HEK293 (cell line): ENCODE results near the gene SPTBN5.

Source experiments
- CTCF ChIA-PET: fragments of 350-600 bp; formaldehyde crosslinking; extraction: SDS; loops from one replicate; lab custom pipeline; 2021; ENCODE audit warnings: antibody characterized with exemption; lab: Yijun Ruan, JAX
- POLR2A ChIA-PET: fragments of 300-600 bp; formaldehyde crosslinking; extraction: SDS; loops from one replicate; lab custom pipeline; 2020; ENCODE audit warnings: antibody characterized with exemption, inconsistent platforms; lab: Yijun Ruan, JAX
- H3K27ac ChIP-seq: fragments of 200-500 bp; sonication (Bioruptor generic); 2 replicates; pipeline ENCODE4 v1.5.1; 2014; ENCODE audit warnings: low read depth, low read length, control low read depth, inconsistent platforms; ENCODE audit errors: extremely low read depth
- H3K36me3 ChIP-seq, 2 experiments: fragments of 200-500 bp in 1 of 2; sonication (Bioruptor generic) in 1 of 2; 1 replicate in 1 of 2; 2 replicates in 1 of 2; pipeline ENCODE4 v1.5.1; 2014 to 2017; ENCODE audit warnings: inconsistent platforms in 2 of 2, low read length in 2 of 2; ENCODE audit not compliant: control insufficient read depth in 2 of 2, insufficient read depth in 1 of 2
- H3K4me1 ChIP-seq: fragments of 200-500 bp; sonication (Bioruptor generic); 2 replicates; pipeline ENCODE4 v1.5.1; 2014; ENCODE audit warnings: mild to moderate bottlenecking, low read length, inconsistent platforms; ENCODE audit not compliant: control insufficient read depth, insufficient read depth
- H3K4me3 ChIP-seq: 2 replicates; pipeline ENCODE4 v1.5.1; 2011; ENCODE audit warnings: low read depth, mild to moderate bottlenecking, control low read depth, low read length, moderate library complexity
- H3K9me3 ChIP-seq: fragments of 200-500 bp; sonication (Bioruptor generic); 2 replicates; pipeline ENCODE4 v1.5.1; 2014; ENCODE audit warnings: low read depth, low read length, inconsistent platforms; ENCODE audit not compliant: control insufficient read depth, insufficient read depth
- GFI1B ChIP-seq: fragments of 450-650 bp; formaldehyde crosslinking; IDR thresholded peaks from 2 replicates; pipeline ENCODE4 v1.5.1; 2016; ENCODE audit warnings: missing biosample characterization, missing genetic modification characterization
- GLI2 ChIP-seq: fragments of 450-650 bp; formaldehyde crosslinking; IDR thresholded peaks from 2 replicates; pipeline ENCODE4; 2017; ENCODE audit warnings: missing biosample characterization, missing genetic modification characterization, low read depth, borderline replicate concordance
- HOXA7 ChIP-seq: sonication (generic); formaldehyde crosslinking; IDR thresholded peaks from 2 replicates; pipeline ENCODE4 v1.8.1; 2022; ENCODE audit warnings: missing genetic modification reagents, borderline replicate concordance
- MYNN ChIP-seq: fragments of 450-650 bp; formaldehyde crosslinking; IDR thresholded peaks from 2 replicates; pipeline ENCODE4 v1.5.1; 2016; ENCODE audit warnings: missing biosample characterization, missing genetic modification characterization, borderline replicate concordance
- RBAK ChIP-seq: fragments of 450-650 bp; formaldehyde crosslinking; IDR thresholded peaks from 2 replicates; pipeline ENCODE4 v1.5.1; 2016; ENCODE audit warnings: missing biosample characterization, missing genetic modification characterization
- SCRT2 ChIP-seq: fragments of 450-650 bp; formaldehyde crosslinking; IDR thresholded peaks from 2 replicates; pipeline ENCODE4 v1.5.1; 2016; ENCODE audit warnings: missing biosample characterization, missing genetic modification characterization
- SETDB1 ChIP-seq: IDR thresholded peaks from one replicate; pipeline ENCODE4 v1.6.1; 2017; ENCODE audit warnings: mild to moderate bottlenecking, low read length, moderate library complexity, mixed read lengths; ENCODE audit not compliant: insufficient read length
- YY1 ChIP-seq: fragments of 450-650 bp; formaldehyde crosslinking; IDR thresholded peaks from 2 replicates; pipeline ENCODE4 v1.5.1; 2018; ENCODE audit warnings: missing biosample characterization, missing genetic modification characterization
- ZNF114 ChIP-seq: fragments of 450-650 bp; formaldehyde crosslinking; IDR thresholded peaks from 2 replicates; pipeline ENCODE4 v1.5.0; 2017; ENCODE audit warnings: missing biosample characterization, missing genetic modification characterization
- ZNF169 ChIP-seq: fragments of 450-650 bp; formaldehyde crosslinking; IDR thresholded peaks from 2 replicates; pipeline ENCODE4 v1.5.1; 2016; ENCODE audit warnings: missing biosample characterization, missing genetic modification characterization
- ZNF19 ChIP-seq: fragments of 450-650 bp; formaldehyde crosslinking; IDR thresholded peaks from 2 replicates; pipeline ENCODE4; 2016; ENCODE audit warnings: missing biosample characterization, missing genetic modification characterization, low read depth
- ZNF280D ChIP-seq: fragments of 450-650 bp; formaldehyde crosslinking; IDR thresholded peaks from 2 replicates; pipeline ENCODE4 v1.5.1; 2016; ENCODE audit warnings: missing biosample characterization, missing genetic modification characterization
- ZNF292 ChIP-seq: fragments of 450-650 bp; formaldehyde crosslinking; IDR thresholded peaks from 2 replicates; pipeline ENCODE4 v1.5.1; 2016; ENCODE audit warnings: low read depth, missing biosample characterization, missing genetic modification characterization, borderline replicate concordance
- ZNF366 ChIP-seq: fragments of 450-650 bp; formaldehyde crosslinking; conservative IDR thresholded peaks from 2 replicates; pipeline ENCODE4 v1.5.1; 2016; ENCODE audit warnings: missing biosample characterization, missing genetic modification characterization
- ZNF404 ChIP-seq: fragments of 450-650 bp; formaldehyde crosslinking; IDR thresholded peaks from 2 replicates; pipeline ENCODE4 v1.5.1; 2017; ENCODE audit warnings: missing biosample characterization, missing genetic modification characterization
- ZNF449 ChIP-seq: fragments of 450-650 bp; formaldehyde crosslinking; IDR thresholded peaks from 2 replicates; pipeline ENCODE4 v1.5.1; 2017; ENCODE audit warnings: missing biosample characterization, mild to moderate bottlenecking, missing genetic modification characterization, moderate library complexity
- ZNF514 ChIP-seq: fragments of 450-650 bp; formaldehyde crosslinking; IDR thresholded peaks from 2 replicates; pipeline ENCODE4 v1.5.1; 2016; ENCODE audit warnings: missing biosample characterization, missing genetic modification characterization
- ZNF585B ChIP-seq: fragments of 450-650 bp; formaldehyde crosslinking; IDR thresholded peaks from 2 replicates; pipeline ENCODE4 v1.5.1; 2016; ENCODE audit warnings: missing biosample characterization, missing genetic modification characterization
- ZNF623 ChIP-seq: fragments of 450-650 bp; formaldehyde crosslinking; IDR thresholded peaks from 2 replicates; pipeline ENCODE4 v1.5.1; 2016; ENCODE audit warnings: missing biosample characterization, missing genetic modification characterization
- ZNF639 ChIP-seq: fragments of 450-650 bp; formaldehyde crosslinking; IDR thresholded peaks from 2 replicates; pipeline ENCODE4 v1.5.1; 2016; ENCODE audit warnings: missing biosample characterization, missing genetic modification characterization
- ZNF768 ChIP-seq: fragments of 450-650 bp; formaldehyde crosslinking; IDR thresholded peaks from 2 replicates; pipeline ENCODE4 v1.5.1; 2018; ENCODE audit warnings: missing biosample characterization, mild to moderate bottlenecking, missing genetic modification characterization
- ZXDB ChIP-seq: fragments of 450-650 bp; formaldehyde crosslinking; IDR thresholded peaks from 2 replicates; pipeline ENCODE4 v1.5.1; 2016; ENCODE audit warnings: missing biosample characterization, missing genetic modification characterization
- TF ChIP-seq, protein P1 (sequence below): fragments of 450-650 bp; formaldehyde crosslinking; IDR thresholded peaks from 2 replicates; pipeline ENCODE4 v1.5.1; 2016; ENCODE audit warnings: missing biosample characterization, missing genetic modification characterization, borderline replicate concordance
- TF ChIP-seq, protein P2 (sequence below): fragments of 450-650 bp; formaldehyde crosslinking; IDR thresholded peaks from 2 replicates; pipeline ENCODE4 v1.5.1; 2016; ENCODE audit warnings: missing biosample characterization, missing genetic modification characterization
- TF ChIP-seq, protein P3 (sequence below): fragments of 450-650 bp; formaldehyde crosslinking; IDR thresholded peaks from 2 replicates; pipeline ENCODE4 v1.5.1; 2016; ENCODE audit warnings: missing biosample characterization, missing genetic modification characterization

SPTBN5 gene

GRCh38 chr15:41884458-41884857 is 9.4 kb downstream of the SPTBN5 start:
- no peaks in the 10 kb centered on the region for H3K9me3 ChIP-seq
- CTCF ChIA-PET, result interaction anchor here (1.2 kb wide), 1 partner anchor 85 kb away, joined by 3 read pairs; no protein-coding TSS in a partner anchor
- H3K4me3 ChIP-seq, result no peak overlapping the region
- POLR2A ChIA-PET, result no interaction called here
- H3K27ac ChIP-seq, result no peak overlapping the region
- no peaks in the 10 kb centered on the region for H3K36me3 ChIP-seq
- H3K4me1 ChIP-seq, result no peaks in the 10 kb centered on the region
- TF ChIP-seq MYNN (tag by site-specific recombination) (no peak), ZNF19 (tag by site-specific recombination) (no peak), ZNF449 (tag by site-specific recombination) (no peak), ZNF169 (tag by site-specific recombination) (no peak), RBAK (tag by site-specific recombination) (no peak), ZNF639 (tag by site-specific recombination) (no peak), GLI2 (no peak), SCRT2 (tag by site-specific recombination) (no peak), ZNF768 (no peak), GFI1B (tag by site-specific recombination) (no peak), ZNF623 (tag by site-specific recombination) (no peak)

DNA sequence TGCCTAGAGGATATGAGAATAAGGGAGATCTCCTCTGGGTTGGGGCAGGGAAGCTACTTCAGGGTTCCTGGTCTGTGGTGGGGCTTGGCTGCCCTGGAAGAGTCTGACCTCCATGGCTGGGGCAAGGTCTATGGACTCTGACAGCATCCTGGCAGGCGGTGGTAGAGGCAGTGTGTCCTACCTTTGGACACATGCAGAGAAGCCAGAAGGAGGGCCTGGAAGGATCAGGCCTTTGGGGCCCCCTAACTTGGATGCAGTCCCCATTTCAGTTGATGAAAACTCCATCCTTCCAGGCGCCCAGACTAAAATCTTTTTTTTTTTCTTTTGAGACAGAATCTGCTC is 10.4 kb downstream of the SPTBN5 start:
- POLR2A ChIA-PET, result no interaction called here
- H3K4me1 ChIP-seq, result no peaks in the 10 kb centered on the region
- no peak for TF ChIP-seq YY1 (tag by site-specific recombination)
- TF ChIP-seq, protein P1, sequence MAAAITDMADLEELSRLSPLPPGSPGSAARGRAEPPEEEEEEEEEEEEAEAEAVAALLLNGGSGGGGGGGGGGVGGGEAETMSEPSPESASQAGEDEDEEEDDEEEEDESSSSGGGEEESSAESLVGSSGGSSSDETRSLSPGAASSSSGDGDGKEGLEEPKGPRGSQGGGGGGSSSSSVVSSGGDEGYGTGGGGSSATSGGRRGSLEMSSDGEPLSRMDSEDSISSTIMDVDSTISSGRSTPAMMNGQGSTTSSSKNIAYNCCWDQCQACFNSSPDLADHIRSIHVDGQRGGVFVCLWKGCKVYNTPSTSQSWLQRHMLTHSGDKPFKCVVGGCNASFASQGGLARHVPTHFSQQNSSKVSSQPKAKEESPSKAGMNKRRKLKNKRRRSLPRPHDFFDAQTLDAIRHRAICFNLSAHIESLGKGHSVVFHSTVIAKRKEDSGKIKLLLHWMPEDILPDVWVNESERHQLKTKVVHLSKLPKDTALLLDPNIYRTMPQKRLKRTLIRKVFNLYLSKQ (tag by site-specific recombination), result no peak
- TF ChIP-seq ZNF585B, result no peak
- no peak for TF ChIP-seq ZNF366 (tag by site-specific recombination)
- TF ChIP-seq ZNF280D (tag by site-specific recombination), result no peak
- TF ChIP-seq, protein P2, sequence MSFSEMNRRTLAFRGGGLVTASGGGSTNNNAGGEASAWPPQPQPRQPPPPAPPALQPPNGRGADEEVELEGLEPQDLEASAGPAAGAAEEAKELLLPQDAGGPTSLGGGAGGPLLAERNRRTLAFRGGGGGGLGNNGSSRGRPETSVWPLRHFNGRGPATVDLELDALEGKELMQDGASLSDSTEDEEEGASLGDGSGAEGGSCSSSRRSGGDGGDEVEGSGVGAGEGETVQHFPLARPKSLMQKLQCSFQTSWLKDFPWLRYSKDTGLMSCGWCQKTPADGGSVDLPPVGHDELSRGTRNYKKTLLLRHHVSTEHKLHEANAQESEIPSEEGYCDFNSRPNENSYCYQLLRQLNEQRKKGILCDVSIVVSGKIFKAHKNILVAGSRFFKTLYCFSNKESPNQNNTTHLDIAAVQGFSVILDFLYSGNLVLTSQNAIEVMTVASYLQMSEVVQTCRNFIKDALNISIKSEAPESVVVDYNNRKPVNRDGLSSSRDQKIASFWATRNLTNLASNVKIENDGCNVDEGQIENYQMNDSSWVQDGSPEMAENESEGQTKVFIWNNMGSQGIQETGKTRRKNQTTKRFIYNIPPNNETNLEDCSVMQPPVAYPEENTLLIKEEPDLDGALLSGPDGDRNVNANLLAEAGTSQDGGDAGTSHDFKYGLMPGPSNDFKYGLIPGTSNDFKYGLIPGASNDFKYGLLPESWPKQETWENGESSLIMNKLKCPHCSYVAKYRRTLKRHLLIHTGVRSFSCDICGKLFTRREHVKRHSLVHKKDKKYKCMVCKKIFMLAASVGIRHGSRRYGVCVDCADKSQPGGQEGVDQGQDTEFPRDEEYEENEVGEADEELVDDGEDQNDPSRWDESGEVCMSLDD, result no peak
- TF ChIP-seq HOXA7 (CRISPR knock-in tag), result no peak
- TF ChIP-seq ZNF114, result no peak
- no peak for TF ChIP-seq ZXDB (tag by site-specific recombination)
- no peak for TF ChIP-seq MYNN (tag by site-specific recombination)
- TF ChIP-seq SETDB1, result no peak
- no peak for TF ChIP-seq ZNF404 (tag by site-specific recombination)
- TF ChIP-seq ZNF292 (tag by site-specific recombination), result no peak
- TF ChIP-seq, protein P3, sequence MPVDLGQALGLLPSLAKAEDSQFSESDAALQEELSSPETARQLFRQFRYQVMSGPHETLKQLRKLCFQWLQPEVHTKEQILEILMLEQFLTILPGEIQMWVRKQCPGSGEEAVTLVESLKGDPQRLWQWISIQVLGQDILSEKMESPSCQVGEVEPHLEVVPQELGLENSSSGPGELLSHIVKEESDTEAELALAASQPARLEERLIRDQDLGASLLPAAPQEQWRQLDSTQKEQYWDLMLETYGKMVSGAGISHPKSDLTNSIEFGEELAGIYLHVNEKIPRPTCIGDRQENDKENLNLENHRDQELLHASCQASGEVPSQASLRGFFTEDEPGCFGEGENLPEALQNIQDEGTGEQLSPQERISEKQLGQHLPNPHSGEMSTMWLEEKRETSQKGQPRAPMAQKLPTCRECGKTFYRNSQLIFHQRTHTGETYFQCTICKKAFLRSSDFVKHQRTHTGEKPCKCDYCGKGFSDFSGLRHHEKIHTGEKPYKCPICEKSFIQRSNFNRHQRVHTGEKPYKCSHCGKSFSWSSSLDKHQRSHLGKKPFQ (tag by site-specific recombination), result no peak
- TF ChIP-seq ZNF514 (tag by site-specific recombination), result no peak

More for the DNA sequence above, 10.4 kb downstream of the SPTBN5 start:
- no peaks in the 10 kb centered on the region for H3K9me3 ChIP-seq
- H3K27ac ChIP-seq, result no peak overlapping the region
- CTCF ChIA-PET, result interaction anchor here (1.2 kb wide), 1 partner anchor 84 kb away, joined by 3 read pairs; no protein-coding TSS in a partner anchor
- H3K4me3 ChIP-seq, result no peak overlapping the region
- H3K36me3 ChIP-seq, result no peaks in the 10 kb centered on the region
